ENCODE data around the gene CBX3.
"Not testable (repeated sequence)": the region's sequence is repeated elsewhere in the genome, so short reads cannot be mapped to it uniquely, and the experiment has no call there.

Gene CBX3

DNA sequence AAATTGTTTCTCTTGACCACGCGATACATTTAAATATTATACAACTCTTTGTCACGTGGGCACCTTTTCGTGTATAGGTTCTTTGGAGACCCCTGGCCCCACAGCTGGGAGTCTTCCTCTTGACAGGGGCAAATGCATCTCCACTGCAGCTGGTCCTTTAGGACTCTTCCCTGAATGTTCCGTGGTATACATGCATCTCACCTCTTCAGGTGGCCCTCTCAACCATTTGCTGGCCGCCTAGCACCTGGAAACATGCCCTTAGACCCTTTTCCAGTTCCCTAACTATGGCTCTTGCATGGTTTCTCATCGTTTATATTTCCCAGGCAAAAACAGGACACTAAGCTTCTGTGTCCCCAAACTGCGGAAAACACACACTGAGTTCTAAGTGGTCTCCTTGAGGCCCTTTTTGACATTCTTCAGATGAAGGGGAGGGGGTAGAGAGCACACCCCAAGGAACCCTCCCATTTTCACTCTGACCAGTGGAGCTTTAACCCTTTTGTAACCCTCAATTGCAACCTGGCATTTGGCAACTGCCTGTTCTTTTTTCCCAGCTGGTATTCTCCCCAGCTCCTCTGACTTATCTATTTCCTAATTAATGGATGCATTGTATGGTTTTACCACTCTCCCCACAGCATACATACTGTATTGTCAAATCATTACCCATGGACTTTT, 21.6 kb upstream of the CBX3 start:
- peak overlapping the region; percentile 48 for H3K27ac Mint-ChIP-seq
- H3K4me3 Mint-ChIP-seq: no peak overlapping the region
- H3K27me3 Mint-ChIP-seq: no peaks in the 10 kb centered on the region
- peaks cover 6 to 24% of the 10 kb centered on the region in 2 donors for H3K36me3 Mint-ChIP-seq
- H3K4me1 Mint-ChIP-seq: peaks cover 17 to 30% of the 10 kb centered on the region in 2 donors
- no peaks in the 10 kb centered on the region for H3K9me3 Mint-ChIP-seq
- no peak for DNase-seq
- peak in 1 of 2 donors; percentile 6 for ATAC-seq (replicated peaks)

DNA sequence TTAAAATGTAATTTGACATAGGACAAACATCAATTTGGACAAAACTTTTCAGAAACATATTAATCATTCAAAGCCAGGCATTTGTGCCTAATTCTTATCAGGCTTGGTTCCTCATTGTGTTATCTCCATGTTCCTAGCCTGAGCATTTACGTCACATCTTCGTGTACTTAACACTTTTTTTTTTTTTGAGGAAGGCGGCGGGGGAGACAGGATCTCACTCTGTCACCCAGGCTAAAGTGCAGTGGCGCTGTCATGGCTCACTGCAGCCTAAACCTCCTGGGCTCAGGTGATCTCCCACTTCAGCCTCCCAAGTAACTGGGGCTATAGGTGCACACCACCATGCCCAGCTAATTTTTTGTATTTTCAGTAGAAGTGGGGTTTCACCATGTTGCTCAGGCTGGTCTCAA, 20.8 kb upstream of the CBX3 start:
- Mint-ChIP-seq H3K27me3 (no peaks in the 10 kb centered on the region), H3K36me3 (peaks cover 13 to 33% of the 10 kb centered on the region in 2 donors), H3K27ac (no peak overlapping the region), H3K4me3 (no peak overlapping the region), H3K4me1 (peaks cover 24 to 38% of the 10 kb centered on the region in 2 donors), H3K9me3 (no peaks in the 10 kb centered on the region)
- DNase-seq (no peak), ATAC-seq (replicated peaks) (no peak)

DNA sequence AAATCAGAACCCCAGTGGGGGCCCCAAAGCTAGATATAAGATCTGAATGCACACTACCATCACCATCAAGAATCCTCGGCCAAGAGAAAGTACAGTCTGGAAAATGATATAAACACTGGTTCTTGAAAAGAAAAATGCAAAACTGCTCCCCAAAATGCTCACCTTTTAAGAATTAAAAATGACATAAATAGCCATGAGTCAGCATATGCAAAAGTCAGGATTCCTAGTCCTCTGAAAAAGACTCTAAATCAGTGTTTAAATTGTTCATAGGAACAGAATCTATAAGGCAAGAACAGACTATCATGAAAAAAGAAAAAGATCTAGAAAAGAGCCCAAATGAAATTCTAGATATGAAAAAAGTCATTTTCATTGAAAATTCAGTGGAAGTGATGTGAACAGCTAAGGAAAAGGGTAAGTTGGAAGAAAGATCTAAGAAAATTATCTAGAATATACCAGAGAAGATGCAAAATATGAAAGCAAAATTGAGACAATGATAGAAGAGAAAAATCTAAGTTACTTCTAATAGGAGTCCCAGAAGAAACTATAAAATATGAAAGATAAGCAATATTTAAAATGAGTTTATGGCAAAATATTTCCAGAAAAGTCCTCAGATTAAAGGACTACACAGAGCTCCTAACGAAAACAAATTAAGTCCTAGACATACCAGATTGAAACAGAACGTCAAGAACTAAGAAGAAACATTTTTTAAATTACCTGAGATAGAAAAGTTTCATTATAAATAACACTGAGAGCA, 19.9 kb upstream of the CBX3 start:
- H3K9me3 Mint-ChIP-seq: no peaks in the 10 kb centered on the region

DNA sequence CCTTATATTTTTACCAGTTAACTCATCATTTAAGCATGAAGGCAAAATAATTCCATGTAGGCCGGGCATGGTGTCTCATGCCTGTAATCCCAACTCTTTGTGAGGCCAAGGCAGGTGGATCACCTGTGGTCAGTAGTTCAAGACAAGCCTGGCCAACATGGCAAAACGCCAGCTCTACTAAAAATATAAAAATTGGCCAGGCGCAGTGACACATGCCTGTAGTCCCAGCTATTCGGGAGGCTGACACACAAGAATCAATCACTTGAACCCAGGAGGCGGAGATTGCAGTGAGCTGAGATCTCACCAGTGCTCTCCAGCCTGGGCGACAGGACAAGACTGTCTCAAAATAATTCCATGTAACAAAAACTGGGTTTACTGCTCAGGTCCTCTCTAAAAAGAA, 19.3 kb upstream of the CBX3 start:
- H3K36me3 Mint-ChIP-seq: peaks cover 18 to 41% of the 10 kb centered on the region in 2 donors
- H3K9me3 Mint-ChIP-seq: no peaks in the 10 kb centered on the region
- ATAC-seq (replicated peaks) (no peak), DNase-seq (no peak)
- no peaks in the 10 kb centered on the region for H3K27me3 Mint-ChIP-seq
- H3K4me3 Mint-ChIP-seq: no peak overlapping the region
- H3K4me1 Mint-ChIP-seq: peaks cover 31 to 52% of the 10 kb centered on the region in 2 donors
- peak overlapping the region; percentile 59 for H3K27ac Mint-ChIP-seq

More for the DNA sequence above, 19.9 kb upstream of the CBX3 start:
- DNase-seq (no peak), ATAC-seq (replicated peaks) (no peak)
- H3K4me3 Mint-ChIP-seq: no peak overlapping the region
- peaks cover 17 to 37% of the 10 kb centered on the region in 2 donors for H3K36me3 Mint-ChIP-seq
- peaks cover 29 to 45% of the 10 kb centered on the region in 2 donors for H3K4me1 Mint-ChIP-seq
- peak overlapping the region; percentile 4 for H3K27ac Mint-ChIP-seq
- H3K27me3 Mint-ChIP-seq: no peaks in the 10 kb centered on the region

DNA sequence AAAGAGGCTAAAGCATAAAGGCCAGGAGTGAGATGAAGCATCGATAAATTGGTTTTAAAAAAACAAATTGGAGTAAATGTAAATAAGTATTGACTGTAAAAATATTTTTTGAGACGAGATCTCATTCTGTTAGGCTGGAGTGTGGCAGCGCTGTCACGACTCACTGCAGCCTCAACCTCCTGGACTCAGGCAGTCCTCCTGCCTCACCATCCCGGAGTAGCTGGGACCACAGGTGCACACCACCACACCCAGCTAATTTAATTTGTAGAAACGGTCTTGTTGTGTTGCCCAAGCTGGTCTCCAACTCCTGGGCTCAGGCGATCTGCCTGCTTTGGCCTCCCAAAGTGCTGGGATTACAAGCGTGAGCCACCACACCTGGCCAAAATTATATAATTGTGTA, 18.8 kb upstream of the CBX3 start:
- peaks cover 34 to 52% of the 10 kb centered on the region in 2 donors for H3K4me1 Mint-ChIP-seq
- H3K27me3 Mint-ChIP-seq: no peaks in the 10 kb centered on the region
- no peak for ATAC-seq (replicated peaks)
- H3K4me3 Mint-ChIP-seq: no peak overlapping the region
- H3K9me3 Mint-ChIP-seq: no peaks in the 10 kb centered on the region
- H3K36me3 Mint-ChIP-seq: peaks cover 20 to 44% of the 10 kb centered on the region in 2 donors
- peak overlapping the region; percentile 59 for H3K27ac Mint-ChIP-seq
- DNase-seq: no peak

DNA sequence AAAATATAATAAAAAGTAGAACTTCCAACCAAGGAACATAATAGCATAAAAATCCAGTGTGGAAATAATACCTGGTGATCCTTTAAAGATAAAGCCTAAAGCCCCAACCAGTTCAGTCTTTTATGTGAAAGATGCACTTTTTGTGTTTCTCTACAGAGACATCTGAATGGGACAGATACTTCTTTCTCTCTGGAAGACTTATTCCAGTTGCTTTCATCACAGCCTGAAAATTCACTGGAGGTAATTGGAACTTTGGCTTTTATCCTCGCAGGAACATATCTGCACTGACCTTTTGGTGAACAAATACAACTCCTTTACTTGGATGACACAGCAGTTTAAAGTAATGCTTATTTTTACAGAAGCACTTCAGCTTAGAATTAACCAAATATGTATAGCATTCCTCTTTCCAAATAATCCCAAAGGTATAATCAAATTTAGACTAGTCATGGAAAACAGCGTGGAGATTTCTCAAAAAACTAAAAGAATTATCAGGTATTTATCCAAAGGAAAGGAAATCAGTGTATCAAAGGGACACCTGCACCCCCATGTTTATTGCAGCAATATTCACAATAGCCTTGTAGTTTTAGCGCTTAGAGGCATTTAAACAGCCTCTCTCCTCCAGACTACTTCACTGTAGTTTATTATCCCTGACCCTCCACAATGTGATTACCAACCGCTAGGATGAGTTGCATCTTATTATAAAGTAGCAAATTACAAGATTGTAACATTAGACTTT, 17.8 kb upstream of the CBX3 start:
- Mint-ChIP-seq H3K9me3 (no peaks in the 10 kb centered on the region), H3K27ac (peak overlapping the region; percentile 87), H3K36me3 (peaks cover 20 to 53% of the 10 kb centered on the region in 2 donors), H3K27me3 (no peaks in the 10 kb centered on the region), H3K4me1 (peaks cover 39 to 54% of the 10 kb centered on the region in 2 donors), H3K4me3 (no peak overlapping the region)
- DNase-seq (no peak), ATAC-seq (replicated peaks) (no peak)

DNA sequence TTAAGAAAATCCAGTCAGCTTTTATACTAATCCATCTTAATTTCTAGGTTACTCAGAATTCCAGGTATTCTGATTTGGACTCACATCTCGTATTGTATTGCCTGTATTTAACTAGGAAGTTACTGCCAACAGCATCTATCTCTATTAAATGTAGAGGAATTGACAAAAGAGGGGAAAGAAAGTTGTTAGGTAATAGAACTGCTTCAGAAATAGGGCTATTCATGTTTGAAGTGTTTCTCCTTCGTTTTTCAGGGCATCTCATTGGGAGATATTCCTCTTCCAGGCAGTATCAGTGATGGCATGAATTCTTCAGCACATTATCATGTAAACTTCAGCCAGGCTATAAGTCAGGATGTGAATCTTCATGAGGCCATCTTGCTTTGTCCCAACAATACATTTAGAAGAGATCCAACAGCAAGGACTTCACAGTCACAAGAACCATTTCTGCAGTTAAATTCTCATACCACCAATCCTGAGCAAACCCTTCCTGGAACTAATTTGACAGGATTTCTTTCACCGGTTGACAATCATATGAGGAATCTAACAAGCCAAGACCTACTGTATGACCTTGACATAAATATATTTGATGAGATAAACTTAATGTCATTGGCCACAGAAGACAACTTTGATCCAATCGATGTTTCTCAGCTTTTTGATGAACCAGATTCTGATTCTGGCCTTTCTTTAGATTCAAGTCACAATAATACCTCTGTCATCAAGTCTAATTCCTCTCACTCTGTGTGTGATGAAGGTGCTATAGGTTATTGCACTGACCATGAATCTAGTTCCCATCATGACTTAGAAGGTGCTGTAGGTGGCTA, 17.1 kb upstream of the CBX3 start:
- H3K4me3 Mint-ChIP-seq; ATAC-seq (replicated peaks); H3K27me3 Mint-ChIP-seq; H3K9me3 Mint-ChIP-seq; DNase-seq: not testable (repeated sequence)
- Mint-ChIP-seq H3K4me1 (peaks cover 43 to 55% of the 10 kb centered on the region in 2 donors), H3K27ac (peak overlapping the region; percentile 87), H3K36me3 (peaks cover 25 to 61% of the 10 kb centered on the region in 2 donors)

DNA sequence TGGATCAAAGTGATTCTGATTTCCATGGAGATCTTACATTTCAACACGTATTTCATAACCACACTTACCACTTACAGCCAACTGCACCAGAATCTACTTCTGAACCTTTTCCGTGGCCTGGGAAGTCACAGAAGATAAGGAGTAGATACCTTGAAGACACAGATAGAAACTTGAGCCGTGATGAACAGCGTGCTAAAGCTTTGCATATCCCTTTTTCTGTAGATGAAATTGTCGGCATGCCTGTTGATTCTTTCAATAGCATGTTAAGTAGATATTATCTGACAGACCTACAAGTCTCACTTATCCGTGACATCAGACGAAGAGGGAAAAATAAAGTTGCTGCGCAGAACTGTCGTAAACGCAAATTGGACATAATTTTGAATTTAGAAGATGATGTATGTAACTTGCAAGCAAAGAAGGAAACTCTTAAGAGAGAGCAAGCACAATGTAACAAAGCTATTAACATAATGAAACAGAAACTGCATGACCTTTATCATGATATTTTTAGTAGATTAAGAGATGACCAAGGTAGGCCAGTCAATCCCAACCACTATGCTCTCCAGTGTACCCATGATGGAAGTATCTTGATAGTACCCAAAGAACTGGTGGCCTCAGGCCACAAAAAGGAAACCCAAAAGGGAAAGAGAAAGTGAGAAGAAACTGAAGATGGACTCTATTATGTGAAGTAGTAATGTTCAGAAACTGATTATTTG, 16.3 kb upstream of the CBX3 start:
- no peaks in the 10 kb centered on the region for H3K9me3 Mint-ChIP-seq
- ATAC-seq (replicated peaks) (peak; percentile 54), DNase-seq (no peak)
- H3K4me1 Mint-ChIP-seq: peaks cover 38 to 57% of the 10 kb centered on the region in 2 donors
- peak overlapping the region; percentile 90 for H3K27ac Mint-ChIP-seq
- H3K4me3 Mint-ChIP-seq: peak overlapping the region; percentile 19 to 29
- peaks cover 28 to 64% of the 10 kb centered on the region in 2 donors for H3K36me3 Mint-ChIP-seq
- H3K27me3 Mint-ChIP-seq: no peaks in the 10 kb centered on the region

DNA sequence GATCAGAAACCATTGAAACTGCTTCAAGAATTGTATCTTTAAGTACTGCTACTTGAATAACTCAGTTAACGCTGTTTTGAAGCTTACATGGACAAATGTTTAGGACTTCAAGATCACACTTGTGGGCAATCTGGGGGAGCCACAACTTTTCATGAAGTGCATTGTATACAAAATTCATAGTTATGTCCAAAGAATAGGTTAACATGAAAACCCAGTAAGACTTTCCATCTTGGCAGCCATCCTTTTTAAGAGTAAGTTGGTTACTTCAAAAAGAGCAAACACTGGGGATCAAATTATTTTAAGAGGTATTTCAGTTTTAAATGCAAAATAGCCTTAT, 15.7 kb upstream of the CBX3 start:
- Mint-ChIP-seq H3K4me3 (peak overlapping the region in 1 of 2 donors; percentile 29), H3K4me1 (peaks cover 42 to 63% of the 10 kb centered on the region in 2 donors), H3K27ac (peak overlapping the region; percentile 90), H3K27me3 (no peaks in the 10 kb centered on the region), H3K9me3 (no peaks in the 10 kb centered on the region), H3K36me3 (peaks cover 33 to 64% of the 10 kb centered on the region in 2 donors)
- ATAC-seq (replicated peaks): peak in 1 of 2 donors; percentile 1
- DNase-seq: no peak

DNA sequence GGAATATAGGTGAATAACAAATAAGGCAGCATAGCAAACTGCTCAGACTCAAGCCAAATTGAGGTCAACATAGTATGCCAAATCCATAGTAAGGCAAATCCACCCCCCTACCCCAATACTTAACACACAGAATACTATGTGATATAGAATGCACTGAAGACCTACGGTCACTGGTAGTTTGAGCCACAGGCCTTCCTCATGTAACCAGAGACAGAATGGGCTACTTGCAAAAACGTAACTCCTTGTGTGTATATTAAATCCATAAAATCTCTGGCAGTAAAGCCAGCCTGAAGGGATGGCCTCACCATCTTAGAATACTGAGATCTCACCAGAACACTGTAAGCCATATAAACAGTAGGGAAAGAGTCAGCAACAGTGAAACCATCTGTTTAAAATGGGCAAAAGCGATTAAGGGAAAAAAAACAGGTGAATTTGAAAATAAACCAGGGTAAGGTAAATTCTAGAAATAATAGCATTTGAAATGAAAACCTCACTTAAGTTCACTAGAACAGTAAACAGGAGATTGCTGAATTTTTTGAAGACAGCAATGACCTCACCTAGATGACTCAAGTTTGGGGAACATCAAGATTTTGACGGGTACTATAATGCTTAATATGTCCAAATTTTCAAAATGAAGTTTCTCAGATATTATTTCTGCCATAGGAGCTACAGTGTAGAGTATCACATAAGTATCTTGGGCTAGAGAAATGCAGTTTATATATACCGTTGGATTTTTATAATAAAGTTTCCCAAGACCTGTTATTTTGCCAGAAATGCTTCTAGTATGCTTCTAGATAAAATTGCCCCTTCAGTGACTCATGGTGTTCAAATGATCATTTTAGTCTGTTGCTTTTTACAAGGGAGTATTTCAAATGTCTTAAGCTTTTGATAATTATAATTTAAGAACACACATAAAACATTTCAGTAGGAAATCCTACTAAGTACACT, 14.9 kb upstream of the CBX3 start:
- Mint-ChIP-seq H3K27ac (peak overlapping the region; percentile 62), H3K36me3 (peaks cover 36 to 64% of the 10 kb centered on the region in 2 donors), H3K9me3 (no peaks in the 10 kb centered on the region), H3K27me3 (no peaks in the 10 kb centered on the region), H3K4me1 (peaks cover 38 to 65% of the 10 kb centered on the region in 2 donors), H3K4me3 (peak overlapping the region in 1 of 2 donors; percentile 9)
- no peak for DNase-seq
- ATAC-seq (replicated peaks): no peak

DNA sequence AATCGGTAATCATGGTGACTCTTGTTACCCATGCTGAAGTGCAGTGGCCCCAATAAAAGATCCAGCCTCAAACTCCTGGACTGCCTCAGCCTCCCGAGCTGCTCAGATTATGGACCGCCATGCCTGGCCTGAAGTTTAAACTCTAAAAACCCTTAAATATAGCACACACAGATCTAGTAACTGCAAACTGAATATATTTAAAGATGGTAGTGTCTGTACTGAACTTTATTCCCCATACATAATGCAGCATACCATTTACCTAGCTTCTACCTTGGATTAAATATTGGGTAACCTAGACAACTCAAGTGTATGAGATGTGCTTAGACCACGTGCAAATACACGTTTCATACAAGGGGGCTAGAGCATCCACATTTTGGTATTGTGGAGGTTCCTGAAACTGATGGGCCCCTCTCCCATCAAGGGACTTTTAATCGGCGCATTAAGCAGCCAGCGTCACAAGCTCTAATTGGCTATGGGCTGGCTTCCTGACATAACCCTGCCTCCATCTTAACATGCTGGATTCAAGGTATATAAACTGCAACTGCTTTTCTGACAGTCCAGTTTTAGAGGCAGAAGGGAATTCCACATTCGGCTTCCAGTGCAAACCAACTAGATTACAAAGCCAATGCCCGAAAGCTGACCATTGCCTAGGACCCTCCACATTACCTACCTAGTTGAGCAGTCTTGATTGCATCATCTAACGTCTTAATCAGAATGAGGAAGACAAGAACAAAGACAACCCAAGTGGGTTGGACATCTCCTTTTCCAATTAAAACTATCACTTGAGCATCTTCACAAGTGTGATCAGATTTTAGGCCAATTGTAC, 14.0 kb upstream of the CBX3 start:
- no peak for DNase-seq
- no peaks in the 10 kb centered on the region for H3K9me3 Mint-ChIP-seq
- peak; percentile 13 to 19 for ATAC-seq (replicated peaks)
- peak overlapping the region; percentile 62 for H3K27ac Mint-ChIP-seq
- H3K27me3 Mint-ChIP-seq: no peaks in the 10 kb centered on the region
- H3K4me1 Mint-ChIP-seq: peaks cover 44 to 74% of the 10 kb centered on the region in 2 donors
- peaks cover 45 to 71% of the 10 kb centered on the region in 2 donors for H3K36me3 Mint-ChIP-seq
- no peak overlapping the region for H3K4me3 Mint-ChIP-seq

Data from stimulated activated naive B cell treated with anti-CD40 and anti-IgM and Interleukin-4, amounts not matched to agents 10 μg/mL and 1 μg/mL and 100 μg/mL, for 72 hours (primary cell).